A549 (cell line): Measurements from ENCODE around the gene SLC24A4. TPM values are rescaled to one million over a fixed set of nuclear protein-coding genes. Genes with fewer than 3 reads are reported as not detected.

Experiments
- ATAC-seq, 2 experiments: fragments of 200-7000 bp in 1 of 2; fragments of >200 bp in 1 of 2; cut with Nextera tagmentation in 1 of 2; cut with Tn5 transposase in 1 of 2; 3 replicates each; pipeline versions ENCODE4 v1.8.0 to v1.9.1; 2018 to 2020; ENCODE audit warnings: mild to moderate bottlenecking in 1 of 2, moderate library complexity in 1 of 2
- CTCF ChIA-PET: fragments of 300-600 bp; sonication (Branson Sonifier 250); formaldehyde crosslinking; extraction: SDS; loops from one replicate; lab custom pipeline; 2021; ENCODE audit warnings: antibody characterized with exemption, inconsistent platforms; lab: Yijun Ruan, JAX
- POLR2A ChIA-PET: fragments of 350-600 bp; formaldehyde crosslinking; extraction: SDS; loops from one replicate; lab custom pipeline; 2021; ENCODE audit warnings: antibody characterized with exemption, inconsistent platforms; lab: Yijun Ruan, JAX
- DNase-seq, 2 experiments: peaks; one replicate each; pipeline versions ENCODE4 v3.0.0 to v3.0.0-alpha.2; 2011 to 2016; ENCODE audit warnings: low read depth in 1 of 2, low spot score in 1 of 2
- FAIRE-seq: peaks from 2 replicates; lab custom pipeline; 2011; peaks lifted over from hg19 to GRCh38; lab: Jason Lieb, UNC
- H3K27ac ChIP-seq, 2 experiments: fragments of >200 bp; sonication (Bioruptor Twin); formaldehyde crosslinking; 3 replicates each; pipeline ENCODE4 v1.5.1; 2016 to 2017
- H3K4me1 ChIP-seq: fragments of >200 bp; sonication (Bioruptor Twin); formaldehyde crosslinking; 3 replicates; pipeline ENCODE4 v1.6.1; 2016
- H3K4me2 ChIP-seq: fragments of >200 bp; sonication (Bioruptor Twin); formaldehyde crosslinking; 3 replicates; pipeline ENCODE4 v1.6.1; 2016
- H3K4me3 ChIP-seq: fragments of >200 bp; sonication (Bioruptor Twin); formaldehyde crosslinking; 3 replicates; pipeline ENCODE4 v1.5.1; 2016
- H3K9me3 ChIP-seq: fragments of >200 bp; sonication (Bioruptor Twin); formaldehyde crosslinking; 3 replicates; pipeline ENCODE4 v1.6.1; 2016
- ATOH8 ChIP-seq: fragments of 250-450 bp; sonication (Bioruptor Pico); IDR thresholded peaks from 2 replicates; pipeline ENCODE4 v1.5.0; 2020; ENCODE audit warnings: low read depth, mild to moderate bottlenecking, moderate library complexity
- BCL3 ChIP-seq: fragments of >200 bp; sonication (Bioruptor Twin); formaldehyde crosslinking; IDR thresholded peaks from 3 replicates; pipeline ENCODE4 v1.6.1; 2016
- CBX2 ChIP-seq: fragments of 200-600 bp; sonication (generic); IDR thresholded peaks from 2 replicates; pipeline ENCODE4 v1.6.1; 2016; ENCODE audit warnings: low read depth, mild to moderate bottlenecking, borderline replicate concordance
- CHD4 ChIP-seq: fragments of 200-600 bp; sonication (generic); IDR thresholded peaks from 2 replicates; pipeline ENCODE4 v1.6.1; 2016; ENCODE audit warnings: antibody characterized with exemption, mild to moderate bottlenecking, borderline replicate concordance
- FOSL2 ChIP-seq, 2 experiments: fragments of 450-650 bp in 1 of 2; fragments of >200 bp in 1 of 2; sonication (Bioruptor Twin) in 1 of 2; formaldehyde crosslinking; IDR thresholded peaks; 2 replicates each; pipeline versions ENCODE4 v1.5.0 to v1.6.1; 2016 to 2020; ENCODE audit warnings: mild to moderate bottlenecking in 1 of 2, moderate library complexity in 1 of 2
- GATA3 ChIP-seq: IDR thresholded peaks from 2 replicates; pipeline ENCODE4 v1.6.1; 2012; ENCODE audit warnings: borderline replicate concordance
- HDAC2 ChIP-seq: fragments of 200-600 bp; sonication (generic); IDR thresholded peaks from 2 replicates; pipeline ENCODE4 v1.6.1; 2016
- HES2 ChIP-seq: fragments of >200 bp; sonication (Bioruptor Twin); formaldehyde crosslinking; IDR thresholded peaks from 2 replicates; pipeline ENCODE4 v1.6.1; 2016
- JUN ChIP-seq, 2 experiments: fragments of >200 bp; sonication (Bioruptor Twin); formaldehyde crosslinking; IDR thresholded peaks; 2 replicates in 1 of 2; 3 replicates in 1 of 2; pipeline ENCODE4 v1.6.1; 2016 to 2017
- KDM1A ChIP-seq: fragments of 200-600 bp; sonication (generic); IDR thresholded peaks from 2 replicates; pipeline ENCODE4 v1.6.1; 2016; ENCODE audit warnings: low read depth, mild to moderate bottlenecking
- KDM5A ChIP-seq: fragments of 200-600 bp; sonication (generic); IDR thresholded peaks from 2 replicates; pipeline ENCODE4 v1.6.1; 2016; ENCODE audit warnings: antibody characterized with exemption, mild to moderate bottlenecking
- MAFK ChIP-seq: fragments of 450-650 bp; IDR thresholded peaks from 2 replicates; pipeline ENCODE4 v1.6.1; 2014; ENCODE audit not compliant: partially characterized antibody
- NFE2L2 ChIP-seq: fragments of 150-350 bp; conservative IDR thresholded peaks from 2 replicates; pipeline ENCODE4 v1.6.1; 2014; ENCODE audit warnings: low read length
- NR3C1 ChIP-seq: fragments of >200 bp; sonication (Bioruptor Twin); formaldehyde crosslinking; IDR thresholded peaks from 3 replicates; pipeline ENCODE4 v1.6.1; 2017
- POLR2AphosphoS2 ChIP-seq: conservative IDR thresholded peaks from 2 replicates; pipeline ENCODE4 v1.6.1; 2012; ENCODE audit warnings: low read length, improper control_type of control experiment, inconsistent platforms
- RARB ChIP-seq: fragments of 250-450 bp; sonication (Bioruptor Pico); IDR thresholded peaks from 2 replicates; pipeline ENCODE4 v1.8.0; 2021; ENCODE audit warnings: mild to moderate bottlenecking, moderate library complexity
- RCOR1 ChIP-seq: fragments of 150-350 bp; IDR thresholded peaks from 2 replicates; pipeline ENCODE4 v1.6.1; 2014; ENCODE audit warnings: antibody characterized with exemption, low read length, low read depth
- REST ChIP-seq: fragments of 200-600 bp; sonication (generic); IDR thresholded peaks from 2 replicates; pipeline ENCODE4 v1.6.1; 2016; ENCODE audit warnings: antibody characterized with exemption, mild to moderate bottlenecking, moderate library complexity
- RFX5 ChIP-seq: fragments of 450-650 bp; IDR thresholded peaks from 2 replicates; pipeline ENCODE4 v1.7.1; 2014; ENCODE audit warnings: antibody characterized with exemption, mild to moderate bottlenecking, moderate library complexity
- SMC3 ChIP-seq: fragments of >200 bp; sonication (Bioruptor Twin); formaldehyde crosslinking; IDR thresholded peaks from 3 replicates; pipeline ENCODE4 v1.6.1; 2018; ENCODE audit warnings: inconsistent platforms
- TFCP2L1 ChIP-seq: fragments of 250-450 bp; sonication (Bioruptor Pico); IDR thresholded peaks from 2 replicates; pipeline ENCODE4 v1.5.0; 2021; ENCODE audit warnings: mild to moderate bottlenecking
- TP53 ChIP-seq: fragments of 250-450 bp; sonication (Bioruptor Pico); IDR thresholded peaks from 2 replicates; pipeline ENCODE4 v1.5.0; 2021; ENCODE audit warnings: mild to moderate bottlenecking, moderate library complexity
- ZSCAN20 ChIP-seq: fragments of 250-450 bp; sonication (Bioruptor Pico); IDR thresholded peaks from 2 replicates; pipeline ENCODE4 v1.8.0; 2022; ENCODE audit warnings: mild to moderate bottlenecking, moderate library complexity
- WGBS: methylation state at CpG from one replicate; pipeline ENCODE4 v1.1.6; 2017; ENCODE audit errors: missing lambda C conversion rate; 5-methylcytosine and 5-hydroxymethylcytosine counted together
- polyA plus RNA-seq, 4 experiments: library from polyadenylated mRNA; depleted of rRNA in 3 of 4; stranded (reverse); fragments of >200 nt; fragmentation: RNase III in 1 of 4; extraction: RNeasy Plus Mini Kit Qiagen cat#74134 plus additional on column Dnase treatment in 1 of 4; gene quantifications; 2 replicates in 3 of 4; 3 replicates in 1 of 4; pipeline ENCODE4 v1.2.3, GENCODE V29; 2011 to 2017

SLC24A4 gene
- polyA plus RNA-seq, 2 of the 4 experiments (the other 2 are of a cell fraction): 0.05 to 0.19 TPM

- CTCF ChIA-PET: no interaction called here
- no peak for DNase-seq
- WGBS: 25% methylated on average over 4 of the region's 4 CpGs
- no peaks in the 10 kb centered on the region for H3K4me1 ChIP-seq
- no peak for ATAC-seq
- TF ChIP-seq SMC3 (no peak), TP53 (CRISPR knock-in tag) (no peak), KDM5A (no peak), FOSL2 (IDR thresholded peaks at IDR 0.05) (no peak), FOSL2 (CRISPR knock-in tag; IDR thresholded peaks at IDR 0.05) (no peak), RFX5 (no peak), NR3C1 (no peak), KDM1A (no peak), CBX2 (no peak)
- no peak overlapping the region for H3K4me3 ChIP-seq
- POLR2A ChIA-PET: no interaction called here
- H3K9me3 ChIP-seq: no peaks in the 10 kb centered on the region; the same call in 2 of the 3 replicates
- FAIRE-seq: no peak
- H3K27ac ChIP-seq: no peak overlapping the region
- H3K4me2 ChIP-seq: no peak overlapping the region
Observed at GRCh38 chr14:92316176-92316575, 6.8 kb upstream of the SLC24A4 start.

- Histone ChIP-seq H3K27ac (no peak overlapping the region), H3K4me2 (no peak overlapping the region), H3K4me3 (no peak overlapping the region), H3K9me3 (no peaks in the 10 kb centered on the region; the same call in 2 of the 3 replicates), H3K4me1 (no peaks in the 10 kb centered on the region)
- DNase-seq (peak in 1 of 2 experiments; percentile 14), ATAC-seq (no peak), FAIRE-seq (no peak)
- WGBS: 56% methylated on average over 6 of the region's 6 CpGs
- ChIA-PET POLR2A (no interaction called here), CTCF (interaction anchor here (1.3 kb wide), 1 partner anchor 135 kb away, joined by 3 read pairs; no protein-coding TSS in a partner anchor)
- no peak for TF ChIP-seq ATOH8
- no peak for TF ChIP-seq REST
- TF ChIP-seq CHD4: no peak
- TF ChIP-seq JUN (IDR thresholded peaks at IDR 0.05): no peak
- TF ChIP-seq RARB: no peak
- TF ChIP-seq GATA3: no peak
- TF ChIP-seq NFE2L2: no peak
- no peak for TF ChIP-seq RCOR1
- TF ChIP-seq HDAC2: no peak
- no peak for TF ChIP-seq POLR2AphosphoS2
- no peak for TF ChIP-seq MAFK
- TF ChIP-seq ZSCAN20 (CRISPR knock-in tag): no peak
- TF ChIP-seq TFCP2L1: no peak
- TF ChIP-seq HES2: no peak
- TF ChIP-seq BCL3: no peak
Observed at GRCh38 chr14:92316937-92317336, 6.0 kb upstream of the SLC24A4 start.
